ENCODE measurements around the gene PFKP.

- no peak for TF ChIP-seq CTCF (IDR thresholded peaks at IDR 0.05)
- TF ChIP-seq POLR2A (IDR thresholded peaks at IDR 0.05), result no peak
Measured at GRCh38 chr10:3062502-3063186, 4.7 kb upstream of the PFKP start.
